Loucy (cell line): Measurements from ENCODE around the gene FGF12.

ENCODE experiments used
- CTCF ChIP-seq: fragments of 200-600 bp; sonication (generic); conservative IDR thresholded peaks from 2 replicates; pipeline ENCODE4 v1.5.1; 2014; ENCODE audit warnings: mild to moderate bottlenecking, antibody characterized with exemption, low read length
- EZH2phosphoT487 ChIP-seq: fragments of 200-600 bp; IDR thresholded peaks from 2 replicates; pipeline ENCODE4 v1.6.1; 2018; ENCODE audit warnings: antibody characterized with exemption, mild to moderate bottlenecking, moderate library complexity, borderline replicate concordance

GRCh38 chr3:192482809-192483208, 244.5 kb downstream of the FGF12 start:
- TF ChIP-seq CTCF (no peak), EZH2phosphoT487 (no peak)
